PFSK-1 (cell line): ENCODE measurements around the gene CD83.

Source experiments
- FOXP2 ChIP-seq: optimal IDR thresholded peaks from 2 replicates; pipeline ENCODE3; 2011; ENCODE audit warnings: borderline replicate concordance, control low read depth, inconsistent platforms; ENCODE audit not compliant: insufficient read depth; ENCODE audit errors: extremely low read length, extremely low read depth
- POLR2AphosphoS5 ChIP-seq: IDR thresholded peaks from 2 replicates; pipeline ENCODE4 v1.6.1; 2012; ENCODE audit warnings: low read depth, mild to moderate bottlenecking, control low read depth, low read length, moderate library complexity
- SIN3A ChIP-seq: IDR thresholded peaks from 2 replicates; pipeline ENCODE4 v1.6.1; 2012; ENCODE audit warnings: mild to moderate bottlenecking, low read length, moderate library complexity, borderline replicate concordance; ENCODE audit not compliant: insufficient read depth
- TAF1 ChIP-seq: IDR thresholded peaks from 2 replicates; pipeline ENCODE4 v1.6.1; 2012; ENCODE audit warnings: low read length, control low read depth, borderline replicate concordance; ENCODE audit not compliant: insufficient read depth
- TF ChIP-seq, protein P1 (sequence below), 2 experiments: IDR thresholded peaks; 2 replicates each; pipeline versions ENCODE4 v1.6.1 to v1.8.0; 2011 to 2012; ENCODE audit warnings: low read depth in 2 of 2, low read length in 2 of 2, control low read depth in 1 of 2, inconsistent platforms in 1 of 2, mild to moderate bottlenecking in 1 of 2, moderate library complexity in 1 of 2; ENCODE audit not compliant: insufficient read depth in 1 of 2

GRCh38 chr6:14142063-14142450, 24.5 kb downstream of the CD83 start:
- TF ChIP-seq TAF1, result no peak
- TF ChIP-seq POLR2AphosphoS5, result no peak
- no peak for TF ChIP-seq SIN3A
- TF ChIP-seq, protein P1, sequence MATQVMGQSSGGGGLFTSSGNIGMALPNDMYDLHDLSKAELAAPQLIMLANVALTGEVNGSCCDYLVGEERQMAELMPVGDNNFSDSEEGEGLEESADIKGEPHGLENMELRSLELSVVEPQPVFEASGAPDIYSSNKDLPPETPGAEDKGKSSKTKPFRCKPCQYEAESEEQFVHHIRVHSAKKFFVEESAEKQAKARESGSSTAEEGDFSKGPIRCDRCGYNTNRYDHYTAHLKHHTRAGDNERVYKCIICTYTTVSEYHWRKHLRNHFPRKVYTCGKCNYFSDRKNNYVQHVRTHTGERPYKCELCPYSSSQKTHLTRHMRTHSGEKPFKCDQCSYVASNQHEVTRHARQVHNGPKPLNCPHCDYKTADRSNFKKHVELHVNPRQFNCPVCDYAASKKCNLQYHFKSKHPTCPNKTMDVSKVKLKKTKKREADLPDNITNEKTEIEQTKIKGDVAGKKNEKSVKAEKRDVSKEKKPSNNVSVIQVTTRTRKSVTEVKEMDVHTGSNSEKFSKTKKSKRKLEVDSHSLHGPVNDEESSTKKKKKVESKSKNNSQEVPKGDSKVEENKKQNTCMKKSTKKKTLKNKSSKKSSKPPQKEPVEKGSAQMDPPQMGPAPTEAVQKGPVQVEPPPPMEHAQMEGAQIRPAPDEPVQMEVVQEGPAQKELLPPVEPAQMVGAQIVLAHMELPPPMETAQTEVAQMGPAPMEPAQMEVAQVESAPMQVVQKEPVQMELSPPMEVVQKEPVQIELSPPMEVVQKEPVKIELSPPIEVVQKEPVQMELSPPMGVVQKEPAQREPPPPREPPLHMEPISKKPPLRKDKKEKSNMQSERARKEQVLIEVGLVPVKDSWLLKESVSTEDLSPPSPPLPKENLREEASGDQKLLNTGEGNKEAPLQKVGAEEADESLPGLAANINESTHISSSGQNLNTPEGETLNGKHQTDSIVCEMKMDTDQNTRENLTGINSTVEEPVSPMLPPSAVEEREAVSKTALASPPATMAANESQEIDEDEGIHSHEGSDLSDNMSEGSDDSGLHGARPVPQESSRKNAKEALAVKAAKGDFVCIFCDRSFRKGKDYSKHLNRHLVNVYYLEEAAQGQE (IDR thresholded peaks at IDR 0.05; ENCODE audit: insufficient read depth in 1 of 2, low read depth in 2 of 2, low read length in 2 of 2), result no peak
- TF ChIP-seq FOXP2, result no peak
